K562 (cell line): Measurements from ENCODE around the gene VDR. TPM values are rescaled to one million over a fixed set of nuclear protein-coding genes. Genes with fewer than 3 reads are reported as not detected.
A peak's percentile ranks its signal among the peaks of the same experiment; 100 is the strongest.

Source experiments
- ARID1B ChIP-seq: fragments of 450-650 bp; IDR thresholded peaks from 2 replicates; pipeline ENCODE4 v1.6.1; 2016; ENCODE audit warnings: antibody characterized with exemption, mild to moderate bottlenecking, inconsistent platforms
- ARNT ChIP-seq, 2 experiments: fragments of 450-650 bp; IDR thresholded peaks; 2 replicates each; pipeline ENCODE4 v1.6.1; 2016; ENCODE audit warnings: mild to moderate bottlenecking in 1 of 2
- ATF7 ChIP-seq: fragments of 450-650 bp; IDR thresholded peaks from 2 replicates; pipeline ENCODE4 v1.7.1; 2014; ENCODE audit warnings: mild to moderate bottlenecking, moderate library complexity
- CEBPG ChIP-seq, 3 experiments: fragments of 200-800 bp in 1 of 3; sonication (Bioruptor generic) in 1 of 3; sonication (generic) in 1 of 3; formaldehyde crosslinking in 1 of 3; IDR thresholded peaks in 2 of 3; conservative IDR thresholded peaks in 1 of 3; 2 replicates each; pipeline versions ENCODE4 v1.6.1 to v1.8.0; 2016 to 2022; ENCODE audit warnings: missing compliant biosample characterization in 2 of 3, missing genetic modification characterization in 2 of 3, mild to moderate bottlenecking in 1 of 3, missing genetic modification reagents in 1 of 3
- CREBBP ChIP-seq: IDR thresholded peaks from one replicate; pipeline ENCODE4 v1.6.1; 2012; ENCODE audit warnings: low read depth, mild to moderate bottlenecking, control low read depth, inconsistent platforms, low read length
- ESRRB ChIP-seq: fragments of 250-450 bp; sonication (Bioruptor Pico); IDR thresholded peaks from 2 replicates; pipeline ENCODE4 v1.5.0; 2020; ENCODE audit warnings: mild to moderate bottlenecking, moderate library complexity, borderline replicate concordance
- ETV5 ChIP-seq: sonication (generic); formaldehyde crosslinking; IDR thresholded peaks from 2 replicates; pipeline ENCODE4 v1.4.0; 2020; ENCODE audit warnings: low read depth, mild to moderate bottlenecking, missing genetic modification reagents
- EZH2 ChIP-seq: IDR thresholded peaks from 2 replicates; pipeline ENCODE4 v1.6.1; 2012; ENCODE audit warnings: low read depth, mild to moderate bottlenecking, inconsistent platforms, low read length, borderline replicate concordance
- GTF2E2 ChIP-seq: fragments of 200-800 bp; sonication (Bioruptor generic); IDR thresholded peaks from 2 replicates; pipeline ENCODE4 v1.6.1; 2016; ENCODE audit warnings: missing genetic modification characterization, missing compliant biosample characterization
- HDAC2 ChIP-seq: fragments of 450-650 bp; IDR thresholded peaks from 2 replicates; pipeline ENCODE4 v1.6.1; 2016; ENCODE audit warnings: mild to moderate bottlenecking
- HDAC3 ChIP-seq: fragments of 450-650 bp; IDR thresholded peaks from 2 replicates; pipeline ENCODE4 v1.6.1; 2018; ENCODE audit warnings: borderline replicate concordance, mild to moderate bottlenecking, moderate library complexity; ENCODE audit not compliant: partially characterized antibody
- MEIS2 ChIP-seq: fragments of 450-650 bp; IDR thresholded peaks from 2 replicates; pipeline ENCODE4 v1.6.1; 2014; ENCODE audit warnings: mild to moderate bottlenecking; ENCODE audit not compliant: partially characterized antibody
- MTA2 ChIP-seq: fragments of 450-650 bp; IDR thresholded peaks from 2 replicates; pipeline ENCODE4 v1.6.1; 2016; ENCODE audit warnings: low read depth
- PHB2 ChIP-seq: fragments of 450-650 bp; IDR thresholded peaks from 2 replicates; pipeline ENCODE4 v1.6.1; 2017; ENCODE audit warnings: low read depth
- PTBP1 ChIP-seq: fragments of 200-400 bp; formaldehyde crosslinking; IDR thresholded peaks from 2 replicates; pipeline ENCODE4 v1.6.1; 2017; ENCODE audit warnings: low read depth, low read length
- RBBP5 ChIP-seq: fragments of 200-600 bp; sonication (generic); IDR thresholded peaks from 2 replicates; pipeline ENCODE4 v1.6.1; 2012; ENCODE audit warnings: borderline replicate concordance, mild to moderate bottlenecking, low read length, control low read depth, inconsistent platforms; ENCODE audit not compliant: insufficient read depth, poor library complexity, severe bottlenecking
- SMAD3 ChIP-seq: fragments of 450-650 bp; formaldehyde crosslinking; conservative IDR thresholded peaks from 2 replicates; pipeline ENCODE4 v1.4.0; 2020; ENCODE audit warnings: mild to moderate bottlenecking
- SMC3 ChIP-seq: conservative IDR thresholded peaks from 2 replicates; pipeline ENCODE4 v1.6.1; 2011; ENCODE audit warnings: low read depth, low read length, improper control_type of control experiment; ENCODE audit not compliant: insufficient read depth
- SRSF9 ChIP-seq: fragments of 200-400 bp; formaldehyde crosslinking; IDR thresholded peaks from 2 replicates; pipeline ENCODE4 v1.6.1; 2017; ENCODE audit warnings: low read depth, low read length, borderline replicate concordance
- TAF9B ChIP-seq: fragments of 450-650 bp; IDR thresholded peaks from 2 replicates; pipeline ENCODE4 v1.6.1; 2018; ENCODE audit warnings: mild to moderate bottlenecking; ENCODE audit not compliant: partially characterized antibody
- TOE1 ChIP-seq, 2 experiments: fragments of 450-650 bp in 1 of 2; sonication (generic) in 1 of 2; formaldehyde crosslinking in 1 of 2; IDR thresholded peaks; 2 replicates each; pipeline versions ENCODE4 v1.7.1 to v1.8.0; 2016 to 2022; ENCODE audit warnings: borderline replicate concordance in 2 of 2, mild to moderate bottlenecking in 2 of 2, antibody characterized with exemption in 1 of 2, inconsistent platforms in 1 of 2, low read depth in 1 of 2, missing genetic modification reagents in 1 of 2, moderate library complexity in 1 of 2
- ZBTB1 ChIP-seq: sonication (generic); formaldehyde crosslinking; IDR thresholded peaks from 2 replicates; pipeline ENCODE4 v1.8.1; 2023; ENCODE audit warnings: missing genetic modification reagents, low read depth, mild to moderate bottlenecking, borderline replicate concordance
- ZBTB26 ChIP-seq: fragments of 450-650 bp; formaldehyde crosslinking; IDR thresholded peaks from 2 replicates; pipeline ENCODE4 v1.4.0; 2022; ENCODE audit warnings: missing genetic modification characterization
- ZNF165 ChIP-seq: fragments of 250-450 bp; sonication (Bioruptor Pico); IDR thresholded peaks from 2 replicates; pipeline ENCODE4 v1.4.0; 2020; ENCODE audit warnings: borderline replicate concordance
- ZNF24 ChIP-seq: fragments of 450-650 bp; IDR thresholded peaks from 2 replicates; pipeline ENCODE4 v1.6.1; 2016
- ZNF57 ChIP-seq: fragments of 450-650 bp; formaldehyde crosslinking; IDR thresholded peaks from 2 replicates; pipeline ENCODE4 v1.4.0; 2020; ENCODE audit warnings: mild to moderate bottlenecking, moderate library complexity
- ZNF77 ChIP-seq: fragments of 250-450 bp; sonication (Bioruptor Pico); IDR thresholded peaks from 2 replicates; pipeline ENCODE4 v1.5.0; 2020
- polyA plus RNA-seq, 8 experiments: library from polyadenylated mRNA; depleted of rRNA in 4 of 8; stranded (reverse) in 5 of 8; unstranded in 3 of 8; fragments of >200 nt; fragmentation: Nextera tagmentation in 2 of 8; fragmentation: Illumina TruSeq in 1 of 8; extraction: Ambion mirVana in 2 of 8; extraction: Trizol in 1 of 8; gene quantifications; 2 replicates each; pipeline versions ENCODE4 v1.2.1 to v1.2.3, GENCODE V29; 2011 to 2014; ENCODE audit warnings: inconsistent platforms in 1 of 8, missing spikeins in 1 of 8
- total RNA-seq, 7 experiments: library from RNA; depleted of rRNA in 6 of 7; stranded (reverse); fragments of >200 nt in 6 of 7; fragmentation: Illumina TruSeq in 2 of 7; extraction: Trizol in 2 of 7; gene quantifications; 2 replicates each; pipeline versions ENCODE4 v1.2.1 to v1.2.3, GENCODE V29; 2011 to 2021; ENCODE audit warnings: low replicate concordance in 1 of 7

Gene VDR
- total and polyA plus RNA-seq, 9 of the 15 experiments (the other 6 are each of a cell fraction or from before 2014, with no cell fraction given), result 0.61 to 4.8 (median 2.0) TPM

GRCh38 chr12:47819896-47820630 is 84.7 kb downstream of the VDR start, which contains the start of gene HDAC7 (continued):
- TF ChIP-seq ZNF77 (CRISPR knock-in tag), result no peak
- no peak for TF ChIP-seq SMAD3 (CRISPR knock-in tag)
- no peak for TF ChIP-seq MEIS2
- TF ChIP-seq ESRRB, result no peak
- no peak for TF ChIP-seq CREBBP
- no peak for TF ChIP-seq TAF9B
- TF ChIP-seq SRSF9, result no peak
- TF ChIP-seq CEBPG (CRISPR knock-in tag; IDR thresholded peaks at IDR 0.05), result peak; percentile 28; the same call in 1 of the 2 replicates
- TF ChIP-seq CEBPG (tag; conservative IDR thresholded peaks at IDR 0.05 in 1 of 2, IDR thresholded peaks at IDR 0.05 in 1 of 2), result no peak
- peak; percentile 84 for TF ChIP-seq HDAC2
- TF ChIP-seq HDAC3, result no peak
- no peak for TF ChIP-seq ARNT (IDR thresholded peaks at IDR 0.05)
- TF ChIP-seq ZNF57, result no peak
- TF ChIP-seq MTA2, result no peak
- TF ChIP-seq RBBP5, result peak; percentile 68
- peak; percentile 89 for TF ChIP-seq ZBTB1
- 0 out of 2 replicates have a peak, but pooled peaks have one; percentile 16 for TF ChIP-seq GTF2E2 (tag)
- no peak for TF ChIP-seq ETV5 (CRISPR knock-in tag)
- no peak for TF ChIP-seq ATF7
- TF ChIP-seq PHB2, result no peak
- TF ChIP-seq SMC3, result no peak
- TF ChIP-seq ZNF165 (CRISPR knock-in tag), result no peak
- no peak for TF ChIP-seq ARID1B
- peak; percentile 51; the same call in 1 of the 2 replicates for TF ChIP-seq ZBTB26
- TF ChIP-seq PTBP1, result no peak
- TF ChIP-seq TOE1 (IDR thresholded peaks at IDR 0.05; ENCODE audit: borderline replicate concordance), result no peak
- TF ChIP-seq TOE1 (CRISPR knock-in tag; IDR thresholded peaks at IDR 0.05; ENCODE audit: borderline replicate concordance, low read depth), result peak; percentile 32; the same call in 1 of the 2 replicates
- TF ChIP-seq ZNF24, result peak; percentile 56; the same call in 1 of the 2 replicates
- no peak for TF ChIP-seq EZH2
